Kidney (tissue), 14 donors: ENCODE results near the gene STAMBPL1. TPM values are rescaled to one million over a fixed set of nuclear protein-coding genes. Genes with fewer than 3 reads are reported as not detected.

Source experiments
- DNase-seq, 5 donors: peaks; one replicate each; pipeline ENCODE4 v3.0.0-alpha.2; 2013 to 2020
- FAIRE-seq: peaks from 2 replicates; lab custom pipeline; 2012; peaks lifted over from hg19 to GRCh38; lab: Jason Lieb, UNC
- H3K27ac ChIP-seq, 2 donors: one replicate each; pipeline ENCODE4 v1.7.0; 2013; ENCODE audit warnings: low read depth in 2 of 2, low read length in 2 of 2, inconsistent platforms in 1 of 2
- H3K27me3 ChIP-seq: one replicate; pipeline ENCODE4 v1.7.1; 2013; ENCODE audit warnings: low read length, inconsistent platforms; ENCODE audit not compliant: control insufficient read depth, insufficient read depth
- H3K36me3 ChIP-seq, 3 donors: one replicate each; pipeline versions ENCODE4 v1.7.0 to v1.7.1; 2013; ENCODE audit warnings: low read length in 3 of 3, control low read depth in 1 of 3, inconsistent platforms in 1 of 3; ENCODE audit not compliant: insufficient read depth in 3 of 3, control insufficient read depth in 2 of 3
- H3K4me1 ChIP-seq, 3 donors: one replicate each; pipeline versions ENCODE4 v1.7.0 to v1.7.1; 2013; ENCODE audit warnings: low read length in 3 of 3, inconsistent platforms in 1 of 3, low read depth in 1 of 3; ENCODE audit not compliant: control insufficient read depth in 2 of 3, insufficient read depth in 2 of 3
- H3K4me3 ChIP-seq, 3 donors: one replicate each; pipeline versions ENCODE4 v1.7.0 to v1.8.1; 2013; ENCODE audit warnings: low read length in 3 of 3, control low read depth in 1 of 3, inconsistent platforms in 1 of 3
- H3K9ac ChIP-seq, 3 donors: one replicate each; pipeline versions ENCODE4 v1.7.0 to v1.7.1; 2013; ENCODE audit warnings: low read length in 3 of 3, control low read depth in 1 of 3, inconsistent platforms in 1 of 3
- H3K9me3 ChIP-seq, 3 donors: one replicate each; pipeline versions ENCODE4 v1.7.0 to v1.7.1; 2013; ENCODE audit warnings: low read length in 3 of 3, control low read depth in 1 of 3, inconsistent platforms in 1 of 3; ENCODE audit not compliant: control insufficient read depth in 2 of 3, insufficient read depth in 1 of 3
- CTCF ChIP-seq: IDR thresholded peaks from 3 replicates; pipeline ENCODE4 v1.5.1; 2012; ENCODE audit warnings: mild to moderate bottlenecking, moderate library complexity, borderline replicate concordance; ENCODE audit not compliant: insufficient read depth; ENCODE audit errors: extremely low read depth
- intact Hi-C: fragments of 100-400 bp; cut with DNase I; formaldehyde crosslinking; loops from one replicate; pipeline ENCODE4 v1.11.1; 2022
- polyA plus RNA-seq: library from polyadenylated mRNA; stranded (reverse); fragments of 350-450 nt; fragmentation: Illumina TruSeq; extraction: RNeasy Lipid Tissue Mini Kit (QIAGEN cat#74804); gene quantifications from one replicate; pipeline ENCODE4 v1.2.3, GENCODE V29; 2014; ENCODE audit warnings: low read depth, low replicate concordance; ENCODE audit not compliant: insufficient read depth
- total RNA-seq: library from RNA; stranded (reverse); fragmentation: NEBNext Ultra II Directional; extraction: Animal tissue kit (Norgen Biotek cat#: 25700); gene quantifications from one replicate; pipeline ENCODE4 v1.2.1, GENCODE V29; 2021
- donor health status: control.
- donor health status: control.
- donor health status: control.
- donor health status: control.
- donor health status: control.
- donor health status: DM: yes; HTN: yes; CAD: no.
- donor health status: Normal renal cell carcinoma (clear cell type).

Gene STAMBPL1
- total and polyA plus RNA-seq, 2 donors from 2014 or later = 3.0 to 6.9 TPM

- FAIRE-seq = no peak
- intact Hi-C loops = no loop called here
- no peaks in the 10 kb centered on the region for H3K9me3 ChIP-seq
- no peaks in the 10 kb centered on the region for H3K36me3 ChIP-seq
- peak within 1 kb of the TSS in 1 of 3 donors; percentile 28 for H3K4me3 ChIP-seq
- H3K27me3 ChIP-seq = no peaks in the 10 kb centered on the region
- no peak for TF ChIP-seq CTCF
- H3K4me1 ChIP-seq = no peaks in the 10 kb centered on the region
- H3K27ac ChIP-seq = no peak within 1 kb of the TSS
- DNase-seq = peak; percentile 14 to 71 (median 35)
- H3K9ac ChIP-seq = no peak within 1 kb of the TSS
These were observed 28.3 kb upstream of the STAMBPL1 start, which contains the start of gene ANKRD22 for GRCh38 chr10:88851706-88852105. ANKRD22 (minus strand) TSS chr10:88851844; CDS start chr10:88851607, 237 bp downstream.

GRCh38 chr10:88852327-88852726, 27.7 kb upstream of the STAMBPL1 start:
- Histone ChIP-seq H3K36me3 (no peaks in the 10 kb centered on the region), H3K4me1 (no peaks in the 10 kb centered on the region), H3K9me3 (no peaks in the 10 kb centered on the region), H3K27ac (no peak overlapping the region), H3K9ac (no peak overlapping the region), H3K4me3 (no peak overlapping the region), H3K27me3 (no peaks in the 10 kb centered on the region)
- intact Hi-C loops = no loop called here
- FAIRE-seq (no peak), DNase-seq (no peak)
- TF ChIP-seq CTCF = no peak

- no peak for TF ChIP-seq CTCF
- DNase-seq (no peak), FAIRE-seq (no peak)
- Histone ChIP-seq H3K4me3 (no peak overlapping the region), H3K9me3 (no peaks in the 10 kb centered on the region), H3K27me3 (no peaks in the 10 kb centered on the region), H3K4me1 (no peaks in the 10 kb centered on the region), H3K36me3 (no peaks in the 10 kb centered on the region), H3K9ac (no peak overlapping the region), H3K27ac (no peak overlapping the region)
- intact Hi-C loops = no loop called here
These were observed 26.7 kb upstream of the STAMBPL1 start for GRCh38 chr10:88853155-88853881.
